HG02885 (cell line): ENCODE results near the gene DZIP1.
"Not testable (repeated sequence)": the region's sequence is repeated elsewhere in the genome, so short reads cannot be mapped to it uniquely, and the experiment has no call there.

Source experiments
- ATAC-seq: cut with Tn5 transposase; IDR thresholded peaks from one replicate; pipeline ENCODE4 v1.9.1; 2021; ENCODE audit warnings: mild to moderate bottlenecking; ENCODE audit not compliant: unreplicated experiment, poor library complexity

Gene DZIP1

GRCh38 chr13:95644601-95645052, at the start of gene DZIP1:
Gene DZIP1, minus strand, starts transcription at chr13:95644706. Its CDS starts 2,677 bp downstream, at chr13:95642029.
- peak; percentile 80 for ATAC-seq

GRCh38 chr13:95690986-95691385, 46.5 kb upstream of the DZIP1 start:
- ATAC-seq: not testable (repeated sequence)

- ATAC-seq: peak; percentile 23
Observed at GRCh38 chr13:95689582-95689926, 45.0 kb upstream of the DZIP1 start.

- ATAC-seq: not testable (repeated sequence)
Observed at GRCh38 chr13:95684960-95685359, 40.5 kb upstream of the DZIP1 start.

GRCh38 chr13:95684418-95684817, 39.9 kb upstream of the DZIP1 start:
- ATAC-seq: no peak

GRCh38 chr13:95679722-95680121, 35.2 kb upstream of the DZIP1 start:
- ATAC-seq: no peak

- no peak for ATAC-seq
Observed at GRCh38 chr13:95678967-95679366, 34.5 kb upstream of the DZIP1 start.

GRCh38 chr13:95677564-95678266, 33.2 kb upstream of the DZIP1 start:
- ATAC-seq: no peak

GRCh38 chr13:95676762-95677563, 32.5 kb upstream of the DZIP1 start, which contains the start of gene DNAJC3:
Gene DNAJC3, plus strand, starts transcription at chr13:95677139. Its CDS starts 117 bp downstream, at chr13:95677256.
- ATAC-seq: peak; percentile 92

GRCh38 chr13:95676105-95676761, 31.7 kb upstream of the DZIP1 start:
- peak; percentile 10 for ATAC-seq

- ATAC-seq: no peak
Observed at GRCh38 chr13:95671597-95671996, 27.1 kb upstream of the DZIP1 start.

GRCh38 chr13:95667235-95667634, 22.7 kb upstream of the DZIP1 start:
- ATAC-seq: not testable (repeated sequence)

- no peak for ATAC-seq
Observed at GRCh38 chr13:95660981-95661581, 16.6 kb upstream of the DZIP1 start.

- no peak for ATAC-seq
Observed at GRCh38 chr13:95659500-95659899, 15.0 kb upstream of the DZIP1 start.

GRCh38 chr13:95656386-95657015, 12.0 kb upstream of the DZIP1 start:
- ATAC-seq: no peak

GRCh38 chr13:95652821-95653220, 8.3 kb upstream of the DZIP1 start:
- ATAC-seq: no peak

GRCh38 chr13:95652244-95652764, 7.8 kb upstream of the DZIP1 start:
- no peak for ATAC-seq

GRCh38 chr13:95650696-95651095, 6.2 kb upstream of the DZIP1 start:
- ATAC-seq: no peak

- no peak for ATAC-seq
Observed at GRCh38 chr13:95647321-95647720, 2.8 kb upstream of the DZIP1 start.
